ENCODE results near the gene FAM216B. TPM values are rescaled to one million over a fixed set of nuclear protein-coding genes. Genes with fewer than 3 reads are reported as not detected.

FAM216B gene
- total RNA-seq, 1 experiment from 2014 or later = not detected

- peaks cover 2% of the 10 kb centered on the region; the same call in 1 of the 2 replicates for H3K27me3 Mint-ChIP-seq (ENCODE audit: low read depth)
- no peaks in the 10 kb centered on the region for H3K79me1 ChIP-seq (ENCODE audit: insufficient read depth, low read depth, low read length, poor library complexity, severe bottlenecking)
- WGBS (ENCODE audit: extremely low coverage, insufficient read length, low lambda C conversion rate) = no CpG with 5 or more reads among the region's 4 CpGs
- no peaks in the 10 kb centered on the region for H3K4me1 ChIP-seq (ENCODE audit: insufficient read depth, low read length)
- no peak overlapping the region for H3K23ac ChIP-seq (ENCODE audit: insufficient read length, low read depth, low read length)
- no peak overlapping the region for H2AFZ ChIP-seq (ENCODE audit: low read length)
- no peak overlapping the region for H2AK5ac ChIP-seq (ENCODE audit: insufficient read length, low read length)
- no peak overlapping the region for H3T11ph ChIP-seq (ENCODE audit: low read length)
- no peak overlapping the region for H4K8ac ChIP-seq (replicated peaks; ENCODE audit: insufficient read length, low read depth, low read length)
- no peak overlapping the region for H4K5ac ChIP-seq (ENCODE audit: insufficient read length, low read depth, low read length)
- H2BK12ac ChIP-seq (ENCODE audit: insufficient read length, low read depth, low read length) = no peak overlapping the region
- H2BK5ac ChIP-seq (ENCODE audit: insufficient read length, low read length) = no peak overlapping the region
- H3K4me1 Mint-ChIP-seq = peaks cover 3% of the 10 kb centered on the region in 2 experiments; a peak in 2 of 4 replicates
- no peak overlapping the region for H2BK120ac ChIP-seq (ENCODE audit: low read depth, low read length, poor library complexity, severe bottlenecking)
- H3K4ac ChIP-seq (ENCODE audit: low read depth, low read length) = no peak overlapping the region
- H3K36me3 Mint-ChIP-seq (ENCODE audit: insufficient read depth in 1 of 3, low read depth in 3 of 3) = peaks cover 22 to 32% (median 23%) of the 10 kb centered on the region in 3 experiments
- no peak for TF ChIP-seq CTCF (conservative IDR thresholded peaks at IDR 0.05)
- no peak overlapping the region for H2BK20ac ChIP-seq (ENCODE audit: low read depth, low read length, poor library complexity, severe bottlenecking)
- no peak overlapping the region for H4K91ac ChIP-seq (ENCODE audit: insufficient read length, low read depth, low read length)
- no peaks in the 10 kb centered on the region for H4K20me1 ChIP-seq (ENCODE audit: control insufficient read depth, insufficient read depth, insufficient read length)
- no peaks in the 10 kb centered on the region for H3K9me3 ChIP-seq (ENCODE audit: control insufficient read depth, low read depth, low read length)
- no peak overlapping the region for H3K14ac ChIP-seq (ENCODE audit: insufficient read depth, low read length)
- no peak overlapping the region for H3K18ac ChIP-seq (ENCODE audit: insufficient read length, low read depth, low read length)
- no peak overlapping the region for H3K27ac Mint-ChIP-seq
- H3K4me3 Mint-ChIP-seq = no peak overlapping the region
- no peak overlapping the region for H3K4me2 ChIP-seq (ENCODE audit: insufficient read depth, insufficient read length, low read length)
- H3K27ac ChIP-seq (ENCODE audit: insufficient read length, low read depth, low read length) = no peak overlapping the region
- no peaks in the 10 kb centered on the region for H3K27me3 ChIP-seq (ENCODE audit: insufficient read depth, low read length)
- H3K23me2 ChIP-seq (ENCODE audit: insufficient read length, low read depth, low read length, poor library complexity, severe bottlenecking) = no peaks in the 10 kb centered on the region
- H3K9me3 Mint-ChIP-seq = peaks cover 23 to 24% of the 10 kb centered on the region in 2 experiments
- H3K79me2 ChIP-seq (ENCODE audit: insufficient read depth, low read length) = no peaks in the 10 kb centered on the region
- no peak overlapping the region for H2BK15ac ChIP-seq (ENCODE audit: low read depth, low read length)
- no peak for DNase-seq
- no peak overlapping the region for H3K9ac ChIP-seq (ENCODE audit: extremely low read depth, insufficient read length, low read length)
- H3K56ac ChIP-seq (ENCODE audit: insufficient read length, low read depth, low read length) = no peak overlapping the region
These were observed 39.1 kb downstream of the FAM216B start for GRCh38 chr13:42820451-42820850.

Measured in H9 (cell line).